Fibroblast of skin of left biceps (primary cell): Measurements from ENCODE around the gene CEP350.

Source experiments
- DNase-seq, 2 experiments: peaks; one replicate each; pipeline ENCODE4 v3.0.0-alpha.2; 2013; ENCODE audit warnings: low read depth in 2 of 2

Gene CEP350

DNA sequence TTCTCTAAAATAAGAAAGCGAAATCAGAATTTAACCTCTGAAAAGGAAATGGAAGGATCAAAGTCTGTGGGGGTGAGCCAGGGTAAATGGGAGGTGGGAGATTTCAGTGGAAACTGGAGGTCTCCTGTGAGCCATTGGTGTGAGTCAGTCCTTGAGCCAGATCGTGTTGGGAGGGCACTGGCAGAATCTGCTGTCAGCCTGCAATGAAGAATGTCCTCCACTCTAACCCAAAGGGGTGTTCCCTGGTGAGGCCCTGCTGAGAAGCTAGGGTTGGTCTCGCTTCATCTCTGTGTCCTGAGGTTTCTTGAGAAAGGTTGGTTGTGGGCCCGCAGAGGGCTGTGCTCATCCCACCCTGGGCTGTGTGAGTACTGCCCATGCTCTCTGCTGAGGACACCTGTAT is 202.5 kb downstream of the CEP350 start:
- DNase-seq, result no peak

DNA sequence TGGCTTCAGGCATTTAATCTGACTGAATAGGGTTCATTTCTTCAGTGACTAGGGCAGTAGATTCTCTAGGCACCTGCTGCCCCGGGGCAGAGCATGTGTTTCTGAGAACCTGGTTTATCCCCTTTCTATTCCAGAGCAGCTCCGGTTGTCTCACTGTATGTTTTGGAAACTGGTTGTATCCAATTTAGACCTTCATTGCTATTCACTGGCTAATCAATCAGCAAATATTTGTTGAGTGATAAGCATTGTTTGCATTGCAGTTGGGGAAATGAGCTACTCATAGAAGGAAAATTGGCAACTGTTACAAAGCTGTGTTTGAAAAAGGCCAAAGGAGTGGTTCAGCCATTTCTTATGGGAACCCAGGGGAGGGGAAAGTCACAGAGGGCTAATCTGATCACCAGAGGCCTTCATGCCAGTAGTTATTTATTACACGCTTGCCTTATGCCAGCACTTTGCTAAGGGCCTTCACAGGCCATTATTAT is 203.0 kb downstream of the CEP350 start:
- DNase-seq, result no peak

- no peak for DNase-seq
Measured at GRCh38 chr1:180158149-180159147, 203.8 kb downstream of the CEP350 start.

GRCh38 chr1:180160357-180160756 is 205.7 kb downstream of the CEP350 start:
- DNase-seq, result no peak

DNA sequence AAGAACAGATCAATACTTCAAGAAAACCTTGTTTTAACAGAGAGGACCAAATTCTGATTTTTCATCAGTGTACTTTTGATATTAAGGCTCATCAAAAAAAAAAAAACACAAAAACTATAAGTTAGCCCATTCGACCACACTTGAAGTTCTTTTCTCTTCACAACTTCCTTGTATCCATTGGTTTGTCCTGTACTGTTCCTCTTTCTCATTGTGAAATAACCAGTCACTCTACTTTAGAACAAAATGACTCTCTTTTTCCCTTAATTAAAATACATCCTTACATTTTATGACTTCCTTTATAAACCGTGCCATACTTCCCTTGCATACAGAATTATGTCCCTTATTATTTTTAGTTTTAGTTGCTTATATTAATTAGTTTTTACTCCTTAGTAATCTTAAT is 208.4 kb downstream of the CEP350 start:
- no peak for DNase-seq
